22Rv1 (cell line): ENCODE data around the gene CEL.
"Not testable (repeated sequence)": the region's sequence is repeated elsewhere in the genome, so short reads cannot be mapped to it uniquely, and the experiment has no call there.

ENCODE experiments used
- H3K27ac ChIP-seq: fragments of 450-650 bp; 2 replicates; pipeline ENCODE4 v1.5.1; 2017
- CTCF ChIP-seq: fragments of 450-650 bp; IDR thresholded peaks from 2 replicates; pipeline ENCODE4 v1.5.1; 2017; ENCODE audit warnings: mild to moderate bottlenecking
- ZFX ChIP-seq: fragments of 450-650 bp; IDR thresholded peaks from 2 replicates; pipeline ENCODE4 v1.6.1; 2017; ENCODE audit warnings: antibody characterized with exemption, borderline replicate concordance

CEL gene

GRCh38 chr9:133071484-133072150 is 9.8 kb downstream of the CEL start:
- H3K27ac ChIP-seq: no peak overlapping the region
- TF ChIP-seq ZFX: no peak
- TF ChIP-seq CTCF: no peak

DNA sequence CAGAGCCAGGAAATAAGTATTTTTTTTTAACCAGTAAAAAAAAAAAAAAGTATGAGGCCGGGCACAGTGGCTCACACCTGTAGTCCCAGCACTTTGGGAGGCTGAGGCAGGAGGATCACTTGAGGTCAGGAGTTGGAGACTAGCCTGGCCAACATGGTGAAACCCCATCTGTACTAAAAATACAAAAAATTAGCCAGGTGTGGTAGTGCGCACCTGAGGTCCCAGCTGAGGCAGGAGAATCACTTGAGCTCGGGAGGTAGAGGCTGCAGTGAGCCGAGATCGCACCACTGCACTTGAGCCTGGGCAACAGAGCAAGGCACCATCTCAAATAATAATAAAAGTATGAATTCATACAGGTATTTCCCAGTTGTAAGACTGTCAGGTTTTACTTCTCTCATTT is 10.4 kb downstream of the CEL start:
- not testable (repeated sequence) for H3K27ac ChIP-seq

DNA sequence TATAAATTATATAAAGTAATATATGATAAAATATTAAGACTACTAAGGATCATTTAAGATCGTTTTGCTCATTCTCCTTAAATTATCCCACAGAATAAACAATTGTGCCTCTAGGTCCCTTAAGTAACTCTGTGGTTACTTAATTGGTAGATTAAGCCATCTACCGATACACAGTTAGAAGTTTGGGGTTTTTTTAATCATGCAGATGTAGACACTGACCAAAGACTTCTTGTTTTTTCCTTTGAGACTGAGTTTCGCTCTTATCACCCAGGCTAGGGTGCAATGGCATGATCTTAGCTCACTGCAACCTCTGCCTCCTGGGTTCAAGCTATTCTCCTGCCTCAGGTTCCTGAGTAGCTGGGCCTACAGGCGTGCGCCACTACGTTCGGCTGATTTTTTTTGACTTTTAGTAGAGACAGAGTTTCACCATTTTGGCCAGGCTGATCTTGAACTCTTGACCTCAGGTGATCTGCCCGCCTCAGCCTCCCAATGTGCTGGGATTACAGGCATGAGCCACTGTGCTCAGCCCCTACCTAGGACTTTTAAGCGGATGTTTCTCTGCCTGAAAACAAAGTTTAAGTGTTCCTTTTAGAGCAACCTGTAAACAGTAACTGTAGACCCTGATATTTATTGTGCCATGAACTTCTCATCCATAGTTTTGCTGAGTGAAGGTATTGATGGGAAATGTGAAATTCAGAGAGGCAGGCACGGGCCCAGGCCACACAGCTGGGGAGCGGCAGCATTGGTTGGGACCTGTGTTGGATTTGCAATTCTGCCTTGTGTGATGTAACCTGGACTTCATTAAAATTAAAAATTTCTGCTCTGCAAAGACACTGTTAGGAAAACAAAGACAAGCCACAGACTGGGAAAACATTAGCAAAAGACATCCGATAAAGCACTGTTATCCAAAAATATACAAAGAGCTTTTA is 11.6 kb downstream of the CEL start:
- no peak overlapping the region for H3K27ac ChIP-seq
- no peak for TF ChIP-seq ZFX
- no peak for TF ChIP-seq CTCF

- H3K27ac ChIP-seq: no peak overlapping the region
- no peak for TF ChIP-seq ZFX
- TF ChIP-seq CTCF: no peak
Observed at GRCh38 chr9:133074111-133074651, 12.4 kb downstream of the CEL start.

GRCh38 chr9:133075925-133076630 is 14.3 kb downstream of the CEL start:
- TF ChIP-seq ZFX (no peak), CTCF (no peak)

GRCh38 chr9:133076691-133077090 is 14.9 kb downstream of the CEL start:
- no peak for TF ChIP-seq ZFX
- no peak for TF ChIP-seq CTCF
- no peak overlapping the region for H3K27ac ChIP-seq

More at GRCh38 chr9:133075925-133076630, 14.3 kb downstream of the CEL start:
- H3K27ac ChIP-seq: no peak overlapping the region

- TF ChIP-seq CTCF: no peak
- no peak for TF ChIP-seq ZFX
Observed at GRCh38 chr9:133078486-133078885, 16.7 kb downstream of the CEL start.

More at GRCh38 chr9:133078486-133078885, 16.7 kb downstream of the CEL start:
- H3K27ac ChIP-seq: no peak overlapping the region
